A549 treated with Mapracorat at 1 μM for 4 hours (cell line): ENCODE data around the gene GNG3. TPM values are rescaled to one million over a fixed set of nuclear protein-coding genes. Genes with fewer than 3 reads are reported as not detected.

Experiments
- total RNA-seq: library from RNA; stranded (reverse); fragments of 200-300 nt; extraction: Qiagen RNA extraction; gene quantifications from 5 replicates; pipeline ENCODE4 v1.2.3, GENCODE V29; 2022

Gene GNG3
- total RNA-seq = not detected in 5 replicates

GRCh38 chr11:62707277-62707861, at the start of gene GNG3, which contains the start of gene BSCL2:
Gene GNG3 (plus strand): TSS chr11:62707676. CDS start chr11:62708296, 620 bp downstream.
Gene BSCL2 (minus strand): TSS chr11:62707424. CDS start chr11:62707195, 229 bp downstream.

DNA sequence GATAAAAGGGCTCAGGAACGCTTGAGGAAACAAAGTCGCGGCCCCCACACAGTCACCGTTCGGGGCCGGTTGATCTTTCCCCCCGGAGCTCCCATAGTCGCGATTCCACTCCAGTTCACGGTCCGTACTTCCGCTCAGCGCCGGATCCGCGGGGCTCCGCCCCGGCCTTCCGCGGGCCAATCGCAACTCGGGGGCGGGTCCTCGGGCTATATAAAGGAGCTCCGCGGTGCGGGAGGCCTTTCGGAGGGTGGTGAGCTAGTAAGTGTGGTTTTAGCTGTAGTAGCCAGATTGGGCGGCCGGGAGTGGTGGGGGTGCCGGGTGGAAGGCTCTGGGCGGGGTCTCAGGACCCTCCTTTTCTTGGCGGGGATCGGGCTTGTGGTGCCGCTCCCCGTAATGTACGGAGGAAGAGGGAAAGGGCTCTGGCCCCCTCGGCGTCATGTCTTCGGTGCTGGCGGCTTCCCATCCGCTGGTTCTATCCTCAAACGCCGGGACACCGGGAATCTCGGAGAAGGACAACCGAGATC, 42.3 kb upstream of the GNG3 start, which contains the start of the genes C11orf98 and CSKMT:
Gene C11orf98, minus strand, starts transcription at position 136 of the 524 bp plus-strand sequence. Its CDS starts 41 bp downstream, at position 95.
Gene CSKMT, plus strand, starts transcription at position 238 of the 524 bp plus-strand sequence. CDS start 568 bp downstream, outside the sequence.

GRCh38 chr11:62671608-62672389, 35.7 kb upstream of the GNG3 start, which contains the start of the genes LBHD1 and UQCC3:
Gene LBHD1 (minus strand): TSS chr11:62672267. CDS start chr11:62670031, 2,236 bp downstream.
Gene UQCC3 (plus strand): TSS chr11:62671673. CDS start chr11:62671746, 73 bp downstream.

DNA sequence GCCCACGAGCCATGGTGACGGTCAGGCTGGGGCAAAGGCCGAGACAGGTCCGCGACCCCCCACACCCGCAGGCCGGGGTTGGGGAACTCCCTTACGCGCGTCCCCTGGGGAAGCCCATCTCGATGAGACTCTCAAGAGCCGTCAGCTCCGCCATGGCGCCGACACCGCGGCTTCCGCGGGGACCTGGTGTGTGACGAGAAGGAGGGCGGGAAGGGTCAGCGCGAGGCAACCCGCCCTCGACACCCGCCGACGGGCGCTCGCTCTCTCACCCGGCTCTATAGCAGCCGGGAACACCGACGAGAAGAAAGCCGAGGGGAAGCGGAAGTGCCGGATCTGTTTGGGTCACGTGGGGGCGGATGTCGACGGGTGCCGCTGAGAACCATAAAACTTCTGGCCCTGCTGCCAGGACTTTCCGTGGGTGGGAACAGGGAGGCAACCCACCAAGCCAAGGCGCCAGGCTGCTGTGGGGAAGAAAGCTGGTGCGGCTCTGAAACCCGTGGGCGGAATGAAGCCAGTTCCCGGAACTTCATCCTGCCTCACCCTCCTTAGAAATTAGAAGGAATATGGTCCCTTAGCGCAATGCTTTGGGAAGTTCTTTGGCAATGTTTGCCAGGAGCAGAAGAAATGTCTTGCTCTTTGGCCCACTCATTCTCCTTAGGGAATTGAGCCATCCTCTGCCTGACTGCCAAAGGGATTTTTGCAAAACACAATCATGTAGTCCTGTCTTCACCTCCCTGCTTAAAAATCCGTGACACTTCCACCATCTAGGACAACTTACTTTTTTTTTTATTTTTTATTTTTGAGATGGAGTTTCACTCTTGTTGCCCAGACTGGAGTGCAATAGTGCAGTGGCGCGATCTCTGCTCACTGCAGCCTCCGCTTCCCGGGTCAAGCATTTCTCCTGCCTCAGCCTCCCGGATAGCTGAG, 28.4 kb upstream of the GNG3 start, which contains the start of gene UBXN1:
Gene UBXN1, minus strand, starts transcription at position 304 of the 927 bp plus-strand sequence. Its CDS starts 150 bp downstream, at position 154.

GRCh38 chr11:62689421-62690183, 17.9 kb upstream of the GNG3 start, which contains the start of gene LRRN4CL:
Gene LRRN4CL (minus strand): TSS chr11:62689530. CDS start chr11:62688508, 1,022 bp downstream.

DNA sequence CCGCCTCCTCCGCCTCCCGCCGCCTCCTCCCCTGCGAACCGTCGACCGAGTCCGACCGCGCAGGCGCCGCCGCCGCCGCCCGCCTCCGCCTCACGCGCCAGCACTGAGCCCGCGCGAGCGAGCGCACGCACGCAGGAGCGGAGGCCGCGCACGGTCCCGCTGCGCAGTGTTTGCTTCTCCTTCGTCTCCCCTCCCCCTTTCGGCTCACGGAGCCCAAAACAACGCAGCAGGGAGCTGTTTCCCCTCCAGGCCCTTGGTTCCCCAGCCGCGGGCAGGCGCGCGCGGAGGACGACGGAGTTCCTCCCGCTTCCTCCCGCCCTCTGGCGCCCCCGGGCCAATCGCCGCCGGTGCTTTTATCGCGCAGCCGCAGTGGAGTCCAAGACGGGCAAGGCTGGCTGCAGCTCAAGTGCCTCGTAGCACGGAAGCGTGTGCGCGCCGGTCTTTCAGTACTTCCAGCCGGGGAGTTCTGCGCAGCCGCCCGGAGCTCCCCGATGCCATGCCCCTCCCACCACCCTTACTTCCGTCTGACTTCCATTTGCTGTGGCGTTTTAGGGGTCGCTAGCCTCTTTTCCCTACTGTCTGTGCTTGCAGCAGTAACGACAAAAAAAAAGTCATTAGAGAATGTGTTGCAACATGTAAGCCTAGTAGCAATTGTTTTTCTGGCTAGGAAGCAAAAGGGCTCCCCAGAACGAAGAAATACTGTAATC, 19.8 kb downstream of the GNG3 start, which contains the start of gene HNRNPUL2:
Gene HNRNPUL2, minus strand, starts transcription at position 293 of the 707 bp plus-strand sequence. CDS start 301 bp downstream, outside the sequence.

DNA sequence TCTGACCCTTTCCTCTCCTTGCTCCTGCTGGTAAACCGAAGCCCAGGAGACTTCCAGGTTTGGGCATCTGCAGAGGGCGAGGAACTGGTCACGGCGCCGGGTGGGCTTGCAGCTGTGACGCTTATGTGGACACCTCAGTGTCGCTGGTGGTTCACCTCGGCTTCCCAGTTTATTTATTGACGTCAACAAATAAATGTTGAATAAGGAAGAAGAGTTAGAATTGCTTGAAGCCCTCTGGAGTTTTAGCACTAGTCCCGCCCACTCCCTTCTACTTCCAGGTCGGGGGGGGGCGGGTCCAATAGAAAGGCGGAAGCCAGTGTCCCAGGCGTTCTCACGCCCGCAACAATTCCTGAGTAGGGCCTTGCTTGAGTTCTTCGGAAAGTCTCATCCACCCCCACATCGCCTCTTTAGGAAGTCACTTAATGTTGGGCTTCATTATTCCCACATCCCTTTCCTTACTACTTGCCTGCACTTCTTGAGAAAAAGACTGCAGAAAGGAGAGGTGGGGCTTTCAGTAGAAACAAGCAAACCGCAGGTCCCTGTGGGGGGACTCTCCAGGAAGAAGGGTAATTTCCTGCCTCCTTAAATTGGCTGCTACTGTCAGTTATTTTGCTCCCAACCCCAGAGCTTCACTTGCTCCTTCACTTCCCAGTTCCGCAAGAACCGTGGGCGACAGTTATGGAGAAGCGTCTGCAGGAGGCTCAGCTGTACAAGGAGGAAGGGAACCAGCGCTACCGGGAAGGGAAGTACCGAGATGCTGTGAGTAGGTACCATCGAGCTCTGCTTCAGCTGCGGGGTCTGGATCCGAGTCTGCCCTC, 20.9 kb downstream of the GNG3 start, which contains the start of gene TTC9C:
Gene TTC9C, plus strand, starts transcription at position 316 of the 818 bp plus-strand sequence. Its CDS starts 363 bp downstream, at position 679.

GRCh38 chr11:62753736-62754603, 46.5 kb downstream of the GNG3 start, which contains the start of gene ZBTB3:
Gene ZBTB3 (minus strand): TSS chr11:62754160. CDS start chr11:62753664, 496 bp downstream.

Other genes starting within 250 kb of the GNG3 start
- gene AHNAK, start 160.9 kb upstream of the GNG3 start, total RNA-seq = 288 to 390 TPM (median 357 TPM) in 5 replicates
- 1,940 to 2,067 TPM (median 1,987 TPM) in 5 replicates for gene EEF1G, start 133.8 kb upstream of the GNG3 start, total RNA-seq
- gene TUT1, start 116.2 kb upstream of the GNG3 start, total RNA-seq = 13.6 to 16.7 TPM (median 16.4 TPM) in 5 replicates
- 84.2 to 90.9 TPM (median 87.8 TPM) in 5 replicates for gene MTA2, start 105.8 kb upstream of the GNG3 start, total RNA-seq
- gene EML3, start 94.9 kb upstream of the GNG3 start, total RNA-seq = 18.3 to 27.8 TPM (median 22.2 TPM) in 5 replicates
- gene ROM1, start 94.4 kb upstream of the GNG3 start, total RNA-seq = 3.5 to 4.8 TPM (median 4.3 TPM) in 5 replicates
- gene B3GAT3, start 85.7 kb upstream of the GNG3 start, total RNA-seq = 40.7 to 59.1 TPM (median 53.6 TPM) in 5 replicates
- 226 to 272 TPM (median 254 TPM) in 5 replicates for gene GANAB, start 61.1 kb upstream of the GNG3 start, total RNA-seq
- 16.6 to 22.4 TPM (median 21.4 TPM) in 5 replicates for gene INTS5, start 54.4 kb upstream of the GNG3 start, total RNA-seq
- 120 to 142 TPM (median 133 TPM) in 5 replicates for gene C11orf98, start 42.5 kb upstream of the GNG3 start, total RNA-seq
- 9.8 to 16.3 TPM (median 14.4 TPM) in 5 replicates for gene CSKMT, start 42.4 kb upstream of the GNG3 start, total RNA-seq
- 27.0 to 39.9 TPM (median 36.2 TPM) in 5 replicates for gene UQCC3, start 36.0 kb upstream of the GNG3 start, total RNA-seq
- 3.1 to 5.1 TPM (median 4.6 TPM) in 5 replicates for gene LBHD1, start 35.4 kb upstream of the GNG3 start, total RNA-seq
- 102 to 125 TPM (median 116 TPM) in 5 replicates for gene UBXN1, start 28.6 kb upstream of the GNG3 start, total RNA-seq
- 0.06 to 0.24 TPM (median 0.09 TPM) in 4 of 5 replicates, not detected in the other for gene LRRN4CL, start 18.1 kb upstream of the GNG3 start, total RNA-seq
- 54.7 to 81.4 TPM (median 71.3 TPM) in 5 replicates for gene BSCL2, start 252 bp upstream of the GNG3 start, total RNA-seq
- 36.4 to 41.5 TPM (median 40.5 TPM) in 5 replicates for gene HNRNPUL2, start 19.8 kb downstream of the GNG3 start, total RNA-seq
- 28.9 to 34.9 TPM (median 31.7 TPM) in 5 replicates for gene TTC9C, start 20.8 kb downstream of the GNG3 start, total RNA-seq
- 1.1 to 1.8 TPM (median 1.6 TPM) in 5 replicates for gene ZBTB3, start 46.5 kb downstream of the GNG3 start, total RNA-seq
- gene POLR2G, start 53.9 kb downstream of the GNG3 start, total RNA-seq = 165 to 180 TPM (median 178 TPM) in 5 replicates
- 11.7 to 16.5 TPM (median 12.7 TPM) in 5 replicates for gene TAF6L, start 63.7 kb downstream of the GNG3 start, total RNA-seq
- 78.3 to 95.8 TPM (median 85.2 TPM) in 5 replicates for gene TMEM179B, start 79.7 kb downstream of the GNG3 start, total RNA-seq
- gene TMEM223, start 84.3 kb downstream of the GNG3 start, total RNA-seq = 18.5 to 27.8 TPM (median 26.5 TPM) in 5 replicates
- 41.1 to 56.6 TPM (median 51.1 TPM) in 5 replicates for gene NXF1, start 97.8 kb downstream of the GNG3 start, total RNA-seq
- 19.5 to 24.9 TPM (median 24.1 TPM) in 5 replicates for gene STX5, start 124.4 kb downstream of the GNG3 start, total RNA-seq
- gene TEX54, start 125.2 kb downstream of the GNG3 start, total RNA-seq = not detected in 5 replicates
- 74.3 to 86.7 TPM (median 77.3 TPM) in 5 replicates for gene WDR74, start 131.9 kb downstream of the GNG3 start, total RNA-seq
- 846 to 1,033 TPM (median 970 TPM) in 5 replicates for gene SLC3A2, start 173.2 kb downstream of the GNG3 start, total RNA-seq
- 0.06 to 0.21 TPM (median 0.10 TPM) in 5 replicates for gene CHRM1, start 213.7 kb downstream of the GNG3 start, total RNA-seq